Activated CD8-positive, alpha-beta T cell treated with anti-CD3 and anti-CD28 coated beads for 36 hours (primary cell): Measurements from ENCODE around the gene KCTD15. TPM values are rescaled to one million over a fixed set of nuclear protein-coding genes. Genes with fewer than 3 reads are reported as not detected.

Experiments
- ATAC-seq: fragments of 200-7000 bp; cut with Tn5 transposase; one replicate; pipeline ENCODE4 v1.10.0; 2021; ENCODE audit warnings: mild to moderate bottlenecking, moderate library complexity
- CTCF ChIA-PET: fragments of 350-600 bp; sonication (Branson Sonifier 250); formaldehyde crosslinking; loops from one replicate; lab custom pipeline; 2021; ENCODE audit warnings: antibody characterized with exemption; lab: Charles Lee
- POLR2A ChIA-PET: fragments of 350-600 bp; sonication (Branson Sonifier 250); formaldehyde crosslinking; loops from one replicate; lab custom pipeline; 2021; ENCODE audit warnings: antibody characterized with exemption; lab: Charles Lee
- DNase-seq: peaks from one replicate; pipeline ENCODE4 v3.0.0-alpha.2; 2020
- H3K27ac Mint-ChIP-seq: one replicate; pipeline ENCODE4 v1.8.0; 2021; ENCODE audit warnings: mild to moderate bottlenecking, mixed read lengths
- H3K27me3 Mint-ChIP-seq: one replicate; pipeline ENCODE4 v1.8.0; 2021; ENCODE audit warnings: mixed read lengths
- H3K36me3 Mint-ChIP-seq: one replicate; pipeline ENCODE4 v1.8.0; 2021; ENCODE audit warnings: low read depth, mixed read lengths
- H3K4me1 Mint-ChIP-seq: one replicate; pipeline ENCODE4 v1.8.0; 2021; ENCODE audit warnings: low read depth, mixed read lengths
- H3K4me3 Mint-ChIP-seq: one replicate; pipeline ENCODE4 v1.8.0; 2021; ENCODE audit warnings: mild to moderate bottlenecking, moderate library complexity, mixed read lengths
- H3K9me3 Mint-ChIP-seq: one replicate; pipeline ENCODE4 v1.8.0; 2021; ENCODE audit warnings: mixed read lengths
- intact Hi-C: fragments of 100-400 bp; cut with micrococcal nuclease; formaldehyde crosslinking; loops from one replicate; pipeline ENCODE4 v1.10.0; 2022
- total RNA-seq, 2 experiments: library from RNA; stranded (reverse); gene quantifications; one replicate each; pipeline ENCODE4 v1.2.3, GENCODE V29; 2021
- TF ChIP-seq, protein P1 (sequence below): fragments of 200-600 bp; IDR thresholded peaks from one replicate; pipeline ENCODE4 v1.8.0; 2022; ENCODE audit warnings: antibody characterized with exemption, mild to moderate bottlenecking

The KCTD15 gene
- total RNA-seq, 2 experiments from 2014 or later: 8.3 to 8.8 TPM

DNA sequence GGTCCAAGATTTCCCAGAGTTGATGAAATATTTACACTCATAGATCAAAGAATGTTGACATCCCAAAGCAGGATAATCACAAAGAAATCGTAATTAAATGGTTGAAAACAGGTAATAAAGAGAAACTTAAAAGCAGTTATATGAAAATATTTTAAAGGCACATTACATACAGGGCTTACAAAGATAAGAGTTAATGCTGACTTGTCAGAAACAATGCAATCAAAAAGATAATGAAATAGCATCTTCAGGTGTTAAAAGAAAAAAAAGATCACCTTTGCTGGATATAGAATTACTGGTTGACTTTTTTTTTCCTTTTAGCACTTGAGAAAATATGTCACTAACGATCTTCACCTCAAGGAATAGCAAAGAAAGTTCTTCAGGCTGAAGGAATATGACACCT lies 48.8 kb downstream of the KCTD15 start:
- H3K36me3 Mint-ChIP-seq: no peaks in the 10 kb centered on the region
- ChIA-PET POLR2A (no interaction called here), CTCF (no interaction called here)
- TF ChIP-seq, protein P1, sequence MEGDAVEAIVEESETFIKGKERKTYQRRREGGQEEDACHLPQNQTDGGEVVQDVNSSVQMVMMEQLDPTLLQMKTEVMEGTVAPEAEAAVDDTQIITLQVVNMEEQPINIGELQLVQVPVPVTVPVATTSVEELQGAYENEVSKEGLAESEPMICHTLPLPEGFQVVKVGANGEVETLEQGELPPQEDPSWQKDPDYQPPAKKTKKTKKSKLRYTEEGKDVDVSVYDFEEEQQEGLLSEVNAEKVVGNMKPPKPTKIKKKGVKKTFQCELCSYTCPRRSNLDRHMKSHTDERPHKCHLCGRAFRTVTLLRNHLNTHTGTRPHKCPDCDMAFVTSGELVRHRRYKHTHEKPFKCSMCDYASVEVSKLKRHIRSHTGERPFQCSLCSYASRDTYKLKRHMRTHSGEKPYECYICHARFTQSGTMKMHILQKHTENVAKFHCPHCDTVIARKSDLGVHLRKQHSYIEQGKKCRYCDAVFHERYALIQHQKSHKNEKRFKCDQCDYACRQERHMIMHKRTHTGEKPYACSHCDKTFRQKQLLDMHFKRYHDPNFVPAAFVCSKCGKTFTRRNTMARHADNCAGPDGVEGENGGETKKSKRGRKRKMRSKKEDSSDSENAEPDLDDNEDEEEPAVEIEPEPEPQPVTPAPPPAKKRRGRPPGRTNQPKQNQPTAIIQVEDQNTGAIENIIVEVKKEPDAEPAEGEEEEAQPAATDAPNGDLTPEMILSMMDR: no peak
- H3K4me1 Mint-ChIP-seq: no peaks in the 10 kb centered on the region
- no peak overlapping the region for H3K4me3 Mint-ChIP-seq
- intact Hi-C loops: no loop called here
- peaks cover 20% of the 10 kb centered on the region for H3K27me3 Mint-ChIP-seq
- H3K27ac Mint-ChIP-seq: no peak overlapping the region
- H3K9me3 Mint-ChIP-seq: peaks cover 5% of the 10 kb centered on the region
- ATAC-seq (no peak), DNase-seq (no peak)

DNA sequence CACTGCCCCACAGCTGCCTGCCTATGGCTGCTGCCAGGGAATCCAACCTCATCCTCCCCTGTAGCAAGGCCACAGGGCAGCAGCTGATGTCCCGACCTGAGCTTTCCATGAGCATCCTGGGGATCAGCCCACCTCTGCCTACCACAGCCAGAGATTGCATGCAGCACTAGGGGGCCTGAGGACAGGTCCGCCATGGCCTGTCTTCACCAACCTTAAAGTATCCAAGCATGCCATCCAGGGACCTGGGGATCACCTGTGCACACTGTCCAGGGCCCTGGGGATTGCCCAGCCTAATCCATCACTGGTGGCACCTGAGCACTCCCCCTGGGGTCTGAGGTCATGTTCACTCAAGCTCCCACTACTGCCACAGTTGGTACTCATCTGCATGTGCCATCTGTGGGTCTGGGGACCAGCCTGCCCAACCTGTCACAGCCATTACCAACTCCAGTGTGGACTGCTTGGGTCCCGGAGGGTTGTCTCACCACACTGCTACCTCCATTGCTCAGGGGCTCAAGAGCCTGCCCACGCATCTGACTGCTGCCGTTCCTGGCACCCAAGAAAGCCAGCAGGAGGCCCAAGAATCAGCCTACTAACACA lies 53.0 kb downstream of the KCTD15 start:
- TF ChIP-seq, protein P1: no peak
- Mint-ChIP-seq H3K36me3 (no peaks in the 10 kb centered on the region), H3K4me3 (no peak overlapping the region), H3K9me3 (peaks cover 10% of the 10 kb centered on the region), H3K27ac (no peak overlapping the region), H3K27me3 (peaks cover 11% of the 10 kb centered on the region), H3K4me1 (no peaks in the 10 kb centered on the region)
- ATAC-seq (no peak), DNase-seq (no peak)
- POLR2A ChIA-PET: no interaction called here
- intact Hi-C loops: no loop called here
- CTCF ChIA-PET: interaction anchor here (2.0 kb wide), 1 partner anchor 72 kb away, joined by 8 read pairs; no protein-coding TSS in a partner anchor

- ATAC-seq (no peak), DNase-seq (no peak)
- Mint-ChIP-seq H3K4me3 (no peak overlapping the region), H3K4me1 (no peaks in the 10 kb centered on the region), H3K27me3 (no peaks in the 10 kb centered on the region), H3K9me3 (no peaks in the 10 kb centered on the region), H3K36me3 (no peaks in the 10 kb centered on the region), H3K27ac (no peak overlapping the region)
- intact Hi-C loops: no loop called here
- TF ChIP-seq, protein P1: no peak
- CTCF ChIA-PET: no interaction called here
- POLR2A ChIA-PET: no interaction called here
Observed at GRCh38 chr19:33859016-33859415, 62.3 kb downstream of the KCTD15 start.

- Mint-ChIP-seq H3K27ac (no peak overlapping the region), H3K4me3 (no peak overlapping the region), H3K27me3 (no peaks in the 10 kb centered on the region), H3K4me1 (no peaks in the 10 kb centered on the region), H3K9me3 (no peaks in the 10 kb centered on the region), H3K36me3 (no peaks in the 10 kb centered on the region)
- TF ChIP-seq, protein P1: no peak
- DNase-seq (no peak), ATAC-seq (no peak)
- POLR2A ChIA-PET: no interaction called here
- intact Hi-C loops: no loop called here
- CTCF ChIA-PET: no interaction called here
Observed at GRCh38 chr19:33860312-33861090, 63.8 kb downstream of the KCTD15 start.

GRCh38 chr19:33861950-33862349 lies 65.3 kb downstream of the KCTD15 start:
- TF ChIP-seq, protein P1: no peak
- Mint-ChIP-seq H3K9me3 (no peaks in the 10 kb centered on the region), H3K27ac (no peak overlapping the region), H3K27me3 (no peaks in the 10 kb centered on the region), H3K4me3 (no peak overlapping the region), H3K4me1 (no peaks in the 10 kb centered on the region), H3K36me3 (no peaks in the 10 kb centered on the region)
- DNase-seq: no peak
- no peak for ATAC-seq
- ChIA-PET CTCF (interaction anchor here (0.8 kb wide), 1 partner anchor 84 kb away, joined by 3 read pairs; no protein-coding TSS in a partner anchor), POLR2A (no interaction called here)
- intact Hi-C loops: no loop called here
